MCF 10A (cell line): ENCODE measurements around the gene EVL. TPM values are rescaled to one million over a fixed set of nuclear protein-coding genes. Genes with fewer than 3 reads are reported as not detected.

Experiments used
- BruUV-seq: library from RNA; stranded (reverse); fragments of 400-500 nt; replicated peaks from 2 replicates; lab custom pipeline; 2021; lab: Mats Ljungman, UMichigan
- CTCF ChIA-PET: fragments of 300-600 bp; sonication (Branson Sonifier 250); formaldehyde crosslinking; extraction: SDS; loops from one replicate; lab custom pipeline; 2021; ENCODE audit warnings: antibody characterized with exemption, inconsistent platforms; lab: Yijun Ruan, JAX
- POLR2A ChIA-PET: fragments of 300-600, 350-650 bp; sonication (Branson Sonifier 250); formaldehyde crosslinking; extraction: SDS; loops from one replicate; lab custom pipeline; 2020; ENCODE audit warnings: antibody characterized with exemption, inconsistent platforms; lab: Yijun Ruan, JAX
- DNase-seq: peaks from one replicate; pipeline ENCODE4 v3.0.0-alpha.2; 2018; ENCODE audit not compliant: unreplicated experiment
- H3K27ac Mint-ChIP-seq: one replicate; pipeline ENCODE4 v1.8.0; 2022; ENCODE audit warnings: mild to moderate bottlenecking, low read depth, mixed read lengths; ENCODE audit not compliant: unreplicated experiment
- H3K27me3 Mint-ChIP-seq: one replicate; pipeline ENCODE4 v1.8.0; 2022; ENCODE audit warnings: mixed read lengths; ENCODE audit not compliant: insufficient read depth, unreplicated experiment
- H3K36me3 Mint-ChIP-seq: one replicate; pipeline ENCODE4 v1.8.0; 2022; ENCODE audit warnings: mild to moderate bottlenecking, moderate library complexity, mixed read lengths; ENCODE audit not compliant: insufficient read depth, unreplicated experiment
- H3K4me1 Mint-ChIP-seq: one replicate; pipeline ENCODE4 v1.8.0; 2022; ENCODE audit warnings: mixed read lengths; ENCODE audit not compliant: insufficient read depth, unreplicated experiment
- H3K4me3 Mint-ChIP-seq: one replicate; pipeline ENCODE4 v1.8.0; 2022; ENCODE audit warnings: mild to moderate bottlenecking, moderate library complexity, mixed read lengths; ENCODE audit not compliant: unreplicated experiment
- H3K9me3 Mint-ChIP-seq: one replicate; pipeline ENCODE4 v1.8.0; 2022; ENCODE audit warnings: mixed read lengths; ENCODE audit not compliant: unreplicated experiment
- CTCF ChIP-seq: fragments of 200-600 bp; IDR thresholded peaks from one replicate; pipeline ENCODE4 v1.8.0; 2022; ENCODE audit warnings: antibody characterized with exemption, mild to moderate bottlenecking; ENCODE audit not compliant: unreplicated experiment
- intact Hi-C: fragments of 100-400 bp; cut with micrococcal nuclease; formaldehyde crosslinking; loops from 2 replicates; pipeline ENCODE4 v1.14.1; 2022
- total RNA-seq: library from RNA; stranded (reverse); gene quantifications from 2 replicates; pipeline ENCODE4 v1.2.3, GENCODE V29; 2022

The EVL gene
- total RNA-seq, 1 experiment from 2014 or later: 55.4 TPM

GRCh38 chr14:100165376-100165775, 100.2 kb downstream of the EVL start:
- no peaks in the 10 kb centered on the region for H3K9me3 Mint-ChIP-seq

GRCh38 chr14:100165831-100166440, 100.7 kb downstream of the EVL start:
- ChIA-PET CTCF (interaction anchor here (0.7 kb wide), 1 partner anchor 511 kb away, joined by 3 read pairs; no protein-coding TSS in a partner anchor), POLR2A (interaction anchor here (0.7 kb wide), 1 partner anchor 10 kb away, joined by 4 read pairs; no protein-coding TSS in a partner anchor)
- Mint-ChIP-seq H3K4me1 (no peaks in the 10 kb centered on the region), H3K27ac (no peak overlapping the region), H3K4me3 (no peak overlapping the region), H3K27me3 (no peaks in the 10 kb centered on the region), H3K9me3 (no peaks in the 10 kb centered on the region), H3K36me3 (no peaks in the 10 kb centered on the region)
- no peak for TF ChIP-seq CTCF
- intact Hi-C loops: no loop called here
- DNase-seq: no peak
- no TSS peak for BruUV-seq

More at GRCh38 chr14:100165376-100165775, 100.2 kb downstream of the EVL start:
- Mint-ChIP-seq H3K4me3 (no peak overlapping the region), H3K27ac (no peak overlapping the region), H3K4me1 (no peaks in the 10 kb centered on the region), H3K27me3 (no peaks in the 10 kb centered on the region), H3K36me3 (no peaks in the 10 kb centered on the region)
- no peak for DNase-seq
- CTCF ChIA-PET: interaction anchor here (0.6 kb wide), 1 partner anchor 27 kb away, joined by 4 read pairs; no protein-coding TSS in a partner anchor
- intact Hi-C loops: no loop called here
- BruUV-seq: no TSS peak
- POLR2A ChIA-PET: interaction anchor here (0.7 kb wide), 1 partner anchor 9 kb away, joined by 4 read pairs; no protein-coding TSS in a partner anchor
- no peak for TF ChIP-seq CTCF

GRCh38 chr14:100168506-100168905, 103.3 kb downstream of the EVL start:
- Mint-ChIP-seq H3K4me3 (no peak overlapping the region), H3K9me3 (no peaks in the 10 kb centered on the region), H3K36me3 (no peaks in the 10 kb centered on the region), H3K4me1 (no peaks in the 10 kb centered on the region), H3K27me3 (peaks cover 7% of the 10 kb centered on the region), H3K27ac (no peak overlapping the region)
- no TSS peak for BruUV-seq
- intact Hi-C loops: no loop called here
- DNase-seq: no peak
- POLR2A ChIA-PET: no interaction called here
- no peak for TF ChIP-seq CTCF
- CTCF ChIA-PET: no interaction called here

GRCh38 chr14:100170880-100171279, 105.7 kb downstream of the EVL start:
- CTCF ChIA-PET: interaction anchor here (1.3 kb wide), 1 partner anchor 99 kb away, joined by 3 read pairs; no protein-coding TSS in a partner anchor
- intact Hi-C loops: no loop called here
- no peak overlapping the region for H3K27ac Mint-ChIP-seq
- DNase-seq: no peak
- POLR2A ChIA-PET: no interaction called here
- BruUV-seq: no TSS peak
- no peak for TF ChIP-seq CTCF
- no peaks in the 10 kb centered on the region for H3K4me1 Mint-ChIP-seq
- H3K36me3 Mint-ChIP-seq: no peaks in the 10 kb centered on the region
- peaks cover 12% of the 10 kb centered on the region for H3K27me3 Mint-ChIP-seq
- no peak overlapping the region for H3K4me3 Mint-ChIP-seq
- no peaks in the 10 kb centered on the region for H3K9me3 Mint-ChIP-seq
